Measurements from ENCODE around the gene IFI44. TPM values are rescaled to one million over a fixed set of nuclear protein-coding genes. Genes with fewer than 3 reads are reported as not detected.

The IFI44 gene
- total and polyA plus RNA-seq, 2 experiments from 2014 or later = not detected

DNA sequence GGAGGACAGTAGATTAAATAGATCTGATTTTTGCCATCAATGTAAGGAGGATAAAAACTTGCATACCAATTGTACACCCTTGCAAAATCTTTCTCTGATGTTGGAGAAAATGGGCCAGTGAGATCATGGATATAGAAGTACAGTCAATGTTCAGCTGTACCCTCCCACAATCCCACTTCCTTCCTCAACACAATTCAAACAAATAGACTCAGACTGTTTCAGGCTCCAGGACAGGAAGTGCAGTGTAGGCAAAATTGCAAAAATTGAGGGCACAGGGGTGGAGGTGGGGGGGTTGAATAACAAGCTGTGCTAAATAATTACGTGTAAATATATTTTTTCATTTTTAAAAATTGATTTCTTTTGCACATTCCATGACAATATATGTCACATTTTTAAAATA lies 3.9 kb upstream of the IFI44 start:
- TF ChIP-seq, protein P1, sequence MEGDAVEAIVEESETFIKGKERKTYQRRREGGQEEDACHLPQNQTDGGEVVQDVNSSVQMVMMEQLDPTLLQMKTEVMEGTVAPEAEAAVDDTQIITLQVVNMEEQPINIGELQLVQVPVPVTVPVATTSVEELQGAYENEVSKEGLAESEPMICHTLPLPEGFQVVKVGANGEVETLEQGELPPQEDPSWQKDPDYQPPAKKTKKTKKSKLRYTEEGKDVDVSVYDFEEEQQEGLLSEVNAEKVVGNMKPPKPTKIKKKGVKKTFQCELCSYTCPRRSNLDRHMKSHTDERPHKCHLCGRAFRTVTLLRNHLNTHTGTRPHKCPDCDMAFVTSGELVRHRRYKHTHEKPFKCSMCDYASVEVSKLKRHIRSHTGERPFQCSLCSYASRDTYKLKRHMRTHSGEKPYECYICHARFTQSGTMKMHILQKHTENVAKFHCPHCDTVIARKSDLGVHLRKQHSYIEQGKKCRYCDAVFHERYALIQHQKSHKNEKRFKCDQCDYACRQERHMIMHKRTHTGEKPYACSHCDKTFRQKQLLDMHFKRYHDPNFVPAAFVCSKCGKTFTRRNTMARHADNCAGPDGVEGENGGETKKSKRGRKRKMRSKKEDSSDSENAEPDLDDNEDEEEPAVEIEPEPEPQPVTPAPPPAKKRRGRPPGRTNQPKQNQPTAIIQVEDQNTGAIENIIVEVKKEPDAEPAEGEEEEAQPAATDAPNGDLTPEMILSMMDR (conservative IDR thresholded peaks at IDR 0.05; ENCODE audit: low read depth in 2 of 2) = no peak
- TF ChIP-seq ZNF114 (CRISPR knock-in tag; IDR thresholded peaks at IDR 0.05) (no peak), NANOG (IDR thresholded peaks at IDR 0.05; ENCODE audit: borderline replicate concordance) (no peak), ZNF331 (CRISPR knock-in tag; IDR thresholded peaks at IDR 0.05; ENCODE audit: low read depth) (no peak), JUNB (IDR thresholded peaks at IDR 0.05; ENCODE audit: unreplicated experiment) (no peak), STAT1 (IDR thresholded peaks at IDR 0.05; ENCODE audit: unreplicated experiment) (no peak), CREB1 (CRISPR knock-in tag; IDR thresholded peaks at IDR 0.05; ENCODE audit: low read depth) (no peak), POLR2AphosphoS5 (IDR thresholded peaks at IDR 0.05; ENCODE audit: low read depth) (no peak)
- TF ChIP-seq, protein P2, sequence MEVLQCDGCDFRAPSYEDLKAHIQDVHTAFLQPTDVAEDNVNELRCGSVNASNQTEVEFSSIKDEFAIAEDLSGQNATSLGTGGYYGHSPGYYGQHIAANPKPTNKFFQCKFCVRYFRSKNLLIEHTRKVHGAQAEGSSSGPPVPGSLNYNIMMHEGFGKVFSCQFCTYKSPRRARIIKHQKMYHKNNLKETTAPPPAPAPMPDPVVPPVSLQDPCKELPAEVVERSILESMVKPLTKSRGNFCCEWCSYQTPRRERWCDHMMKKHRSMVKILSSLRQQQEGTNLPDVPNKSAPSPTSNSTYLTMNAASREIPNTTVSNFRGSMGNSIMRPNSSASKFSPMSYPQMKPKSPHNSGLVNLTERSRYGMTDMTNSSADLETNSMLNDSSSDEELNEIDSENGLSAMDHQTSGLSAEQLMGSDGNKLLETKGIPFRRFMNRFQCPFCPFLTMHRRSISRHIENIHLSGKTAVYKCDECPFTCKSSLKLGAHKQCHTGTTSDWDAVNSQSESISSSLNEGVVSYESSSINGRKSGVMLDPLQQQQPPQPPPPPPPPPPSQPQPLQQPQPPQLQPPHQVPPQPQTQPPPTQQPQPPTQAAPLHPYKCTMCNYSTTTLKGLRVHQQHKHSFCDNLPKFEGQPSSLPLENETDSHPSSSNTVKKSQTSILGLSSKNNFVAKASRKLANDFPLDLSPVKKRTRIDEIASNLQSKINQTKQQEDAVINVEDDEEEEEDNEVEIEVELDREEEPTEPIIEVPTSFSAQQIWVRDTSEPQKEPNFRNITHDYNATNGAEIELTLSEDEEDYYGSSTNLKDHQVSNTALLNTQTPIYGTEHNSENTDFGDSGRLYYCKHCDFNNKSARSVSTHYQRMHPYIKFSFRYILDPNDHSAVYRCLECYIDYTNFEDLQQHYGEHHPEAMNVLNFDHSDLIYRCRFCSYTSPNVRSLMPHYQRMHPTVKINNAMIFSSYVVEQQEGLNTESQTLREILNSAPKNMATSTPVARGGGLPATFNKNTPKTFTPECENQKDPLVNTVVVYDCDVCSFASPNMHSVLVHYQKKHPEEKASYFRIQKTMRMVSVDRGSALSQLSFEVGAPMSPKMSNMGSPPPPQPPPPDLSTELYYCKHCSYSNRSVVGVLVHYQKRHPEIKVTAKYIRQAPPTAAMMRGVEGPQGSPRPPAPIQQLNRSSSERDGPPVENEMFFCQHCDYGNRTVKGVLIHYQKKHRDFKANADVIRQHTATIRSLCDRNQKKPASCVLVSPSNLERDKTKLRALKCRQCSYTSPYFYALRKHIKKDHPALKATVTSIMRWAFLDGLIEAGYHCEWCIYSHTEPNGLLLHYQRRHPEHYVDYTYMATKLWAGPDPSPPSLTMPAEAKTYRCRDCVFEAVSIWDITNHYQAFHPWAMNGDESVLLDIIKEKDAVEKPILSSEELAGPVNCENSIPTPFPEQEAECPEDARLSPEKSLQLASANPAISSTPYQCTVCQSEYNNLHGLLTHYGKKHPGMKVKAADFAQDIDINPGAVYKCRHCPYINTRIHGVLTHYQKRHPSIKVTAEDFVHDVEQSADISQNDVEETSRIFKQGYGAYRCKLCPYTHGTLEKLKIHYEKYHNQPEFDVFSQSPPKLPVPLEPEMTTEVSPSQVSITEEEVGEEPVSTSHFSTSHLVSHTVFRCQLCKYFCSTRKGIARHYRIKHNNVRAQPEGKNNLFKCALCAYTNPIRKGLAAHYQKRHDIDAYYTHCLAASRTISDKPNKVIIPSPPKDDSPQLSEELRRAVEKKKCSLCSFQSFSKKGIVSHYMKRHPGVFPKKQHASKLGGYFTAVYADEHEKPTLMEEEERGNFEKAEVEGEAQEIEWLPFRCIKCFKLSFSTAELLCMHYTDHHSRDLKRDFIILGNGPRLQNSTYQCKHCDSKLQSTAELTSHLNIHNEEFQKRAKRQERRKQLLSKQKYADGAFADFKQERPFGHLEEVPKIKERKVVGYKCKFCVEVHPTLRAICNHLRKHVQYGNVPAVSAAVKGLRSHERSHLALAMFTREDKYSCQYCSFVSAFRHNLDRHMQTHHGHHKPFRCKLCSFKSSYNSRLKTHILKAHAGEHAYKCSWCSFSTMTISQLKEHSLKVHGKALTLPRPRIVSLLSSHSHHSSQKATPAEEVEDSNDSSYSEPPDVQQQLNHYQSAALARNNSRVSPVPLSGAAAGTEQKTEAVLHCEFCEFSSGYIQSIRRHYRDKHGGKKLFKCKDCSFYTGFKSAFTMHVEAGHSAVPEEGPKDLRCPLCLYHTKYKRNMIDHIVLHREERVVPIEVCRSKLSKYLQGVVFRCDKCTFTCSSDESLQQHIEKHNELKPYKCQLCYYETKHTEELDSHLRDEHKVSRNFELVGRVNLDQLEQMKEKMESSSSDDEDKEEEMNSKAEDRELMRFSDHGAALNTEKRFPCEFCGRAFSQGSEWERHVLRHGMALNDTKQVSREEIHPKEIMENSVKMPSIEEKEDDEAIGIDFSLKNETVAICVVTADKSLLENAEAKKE (CRISPR knock-in tag; IDR thresholded peaks at IDR 0.05) = no peak
- ATAC-seq = no peak
- no peaks in the 10 kb centered on the region for H3K27me3 ChIP-seq (ENCODE audit: insufficient read depth)

More for the DNA sequence above, 3.9 kb upstream of the IFI44 start:
- Mint-ChIP-seq H3K27ac (no peak overlapping the region), H3K4me1 (no peaks in the 10 kb centered on the region), H3K9me3 (peaks cover 30% of the 10 kb centered on the region), H3K27me3 (ENCODE audit: insufficient read depth, low read depth, poor library complexity) (no peaks in the 10 kb centered on the region), H3K4me3 (no peak overlapping the region), H3K36me3 (ENCODE audit: low read depth) (peaks cover 7% of the 10 kb centered on the region; the same call in 2 of the 3 replicates)
- H3K4me1 ChIP-seq (ENCODE audit: insufficient read depth) = no peaks in the 10 kb centered on the region
- no peak overlapping the region for H3K27ac ChIP-seq (ENCODE audit: low read depth)
- no peaks in the 10 kb centered on the region for H4K20me1 ChIP-seq (replicated peaks; ENCODE audit: insufficient read depth)
- H2AFZ ChIP-seq = no peak overlapping the region
- no peak overlapping the region for H3K4me3 ChIP-seq
- H3K79me2 ChIP-seq (replicated peaks; ENCODE audit: insufficient read depth) = no peaks in the 10 kb centered on the region
- peaks cover 3% of the 10 kb centered on the region; the same call in 1 of the 2 replicates for H3K9me2 ChIP-seq (ENCODE audit: insufficient read depth)
- H3F3A ChIP-seq (replicated peaks; ENCODE audit: low read depth) = no peaks in the 10 kb centered on the region
- H3K4me2 ChIP-seq = no peak overlapping the region
- DNase-seq (ENCODE audit: low spot score) = no peak
- H3K36me3 ChIP-seq (ENCODE audit: insufficient read depth) = no peaks in the 10 kb centered on the region

Data from GM23338 (cell line).